Ramos (cell line): Measurements from ENCODE around the gene HIVEP2.

Experiments used
- in situ Hi-C: fragments of 300-500 bp; cut with MboI; formaldehyde crosslinking; loops from one replicate; pipeline ENCODE4 v1.14.3; 2022; ENCODE audit warnings: low sequenced_read_pairs; ENCODE audit not compliant: unreplicated experiment

The HIVEP2 gene

DNA sequence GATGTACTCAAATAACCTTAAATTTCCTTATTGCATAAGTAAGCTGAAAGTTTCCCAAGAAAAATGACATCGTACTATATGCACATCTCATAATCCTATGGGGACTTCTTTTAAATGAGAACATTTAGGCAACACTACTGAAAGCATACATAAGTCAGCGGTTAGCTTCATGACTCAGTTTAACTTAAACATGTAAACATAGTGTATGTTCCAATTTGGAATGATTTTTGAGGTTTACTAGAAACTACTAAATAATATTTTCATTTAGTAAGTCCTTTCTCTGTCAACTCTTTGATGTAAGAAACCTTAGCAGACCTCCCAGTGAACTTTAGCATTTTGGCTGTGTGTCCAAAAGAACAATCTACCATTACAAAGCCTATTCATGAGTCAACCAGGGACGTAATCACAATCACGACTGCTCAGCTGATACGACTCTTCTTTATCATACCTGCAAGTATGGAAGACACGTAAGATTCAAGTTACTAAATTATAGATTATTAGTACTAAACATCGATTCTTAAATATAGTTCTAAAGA is 19.3 kb downstream of the HIVEP2 start:
- in situ Hi-C loops: no loop called here

DNA sequence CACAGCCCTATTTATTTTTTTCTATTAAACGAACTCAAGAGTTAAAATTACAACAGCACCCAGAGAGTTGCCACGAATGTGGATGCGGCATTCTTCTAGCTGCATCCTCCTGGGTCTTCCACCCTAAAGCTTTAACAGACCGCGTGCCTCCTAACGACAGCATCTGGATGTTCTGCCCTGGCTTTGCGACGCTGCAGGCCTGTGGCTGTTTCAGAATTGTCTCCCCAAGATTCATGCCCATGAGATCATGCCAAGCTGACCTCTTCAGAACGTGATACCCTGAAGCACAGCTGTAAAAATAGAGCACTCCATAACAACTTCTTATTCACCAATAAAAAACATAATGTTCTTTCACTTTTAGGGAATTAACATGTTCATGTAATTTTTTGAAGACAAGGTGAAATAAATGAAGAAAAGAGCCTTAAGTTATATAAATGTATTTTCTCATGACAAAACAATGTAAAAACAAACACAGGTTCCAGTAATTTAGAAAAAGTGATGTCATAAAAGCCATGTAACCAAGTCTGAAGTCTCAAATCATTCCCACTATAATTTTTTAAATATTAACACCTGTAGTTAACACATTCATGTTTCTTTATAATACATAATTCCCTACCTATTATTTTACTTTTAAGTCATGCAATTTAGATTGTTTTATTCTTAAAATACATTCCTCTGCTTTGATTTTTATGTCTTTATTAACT is 26.5 kb downstream of the HIVEP2 start:
- in situ Hi-C loops: no loop called here

DNA sequence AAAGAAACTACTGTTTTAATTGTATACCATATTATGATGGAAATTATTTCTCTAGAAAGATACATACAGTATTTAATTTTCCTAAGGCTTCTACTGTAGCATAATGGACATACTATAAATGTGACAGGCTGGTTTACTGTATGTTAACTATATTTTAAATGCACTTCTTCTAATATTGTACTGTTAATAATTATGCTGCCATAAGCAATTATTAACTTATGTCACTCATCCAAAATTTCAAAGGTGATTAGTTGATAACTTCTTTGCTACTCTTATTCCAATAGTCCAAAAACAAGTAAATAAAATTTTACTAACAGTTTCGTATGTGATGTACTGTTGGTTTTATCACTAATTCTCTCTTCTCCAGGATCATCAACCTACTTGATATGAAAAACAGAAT is 28.1 kb downstream of the HIVEP2 start:
- in situ Hi-C loops: no loop called here

DNA sequence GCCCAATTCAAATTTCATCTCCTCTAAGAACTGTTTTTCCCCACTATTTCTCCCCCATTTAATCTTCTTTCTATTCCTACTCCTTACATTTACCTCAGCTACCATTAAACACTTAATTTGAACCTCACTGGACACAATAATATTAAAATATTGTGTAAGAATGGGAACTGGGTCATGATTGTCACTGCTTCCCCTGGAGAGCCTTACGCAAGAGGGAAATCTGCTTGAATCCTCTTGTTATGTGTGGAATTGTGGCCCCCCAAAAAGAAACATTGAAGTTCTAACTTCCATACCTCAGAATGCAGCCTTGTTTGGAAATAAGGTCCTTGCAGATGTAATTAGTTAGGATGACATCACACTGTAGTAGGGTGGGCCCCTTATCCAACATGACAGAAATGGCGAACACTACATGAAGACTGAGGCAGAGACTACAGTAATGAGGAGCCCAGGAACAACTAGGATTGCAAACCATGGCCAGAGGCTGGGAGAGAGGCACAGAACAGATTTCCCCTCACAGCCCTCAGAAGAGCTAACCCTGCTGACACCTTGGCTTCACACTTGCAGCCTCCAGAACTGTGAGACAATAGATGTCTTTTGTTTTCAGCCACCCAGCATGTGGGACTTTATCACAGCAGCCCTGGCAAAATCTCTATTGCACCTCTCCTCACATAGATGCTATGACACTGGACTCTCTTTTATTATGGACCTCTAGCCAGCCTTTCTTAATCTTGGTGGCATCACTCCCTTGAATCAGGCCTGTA is 29.9 kb downstream of the HIVEP2 start:
- in situ Hi-C loops: no loop called here

DNA sequence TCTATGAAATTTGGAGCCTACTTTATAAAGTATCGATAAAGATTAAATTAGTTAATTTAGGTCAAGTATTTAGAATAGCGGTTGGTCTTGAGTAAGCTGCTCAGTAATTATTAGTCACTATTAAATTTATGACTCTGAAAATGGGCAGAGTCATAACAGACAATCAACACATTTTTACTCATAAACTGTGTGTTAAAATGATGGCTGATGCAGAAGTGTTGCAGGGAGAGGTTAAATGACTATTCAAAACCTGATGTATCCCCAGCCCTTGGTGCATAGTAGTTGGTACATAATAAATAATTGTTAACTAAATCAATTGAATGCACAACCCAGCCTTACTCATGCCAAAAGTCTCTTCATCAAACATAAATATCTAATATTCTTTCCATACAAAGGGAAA is 30.6 kb downstream of the HIVEP2 start:
- in situ Hi-C loops: no loop called here

DNA sequence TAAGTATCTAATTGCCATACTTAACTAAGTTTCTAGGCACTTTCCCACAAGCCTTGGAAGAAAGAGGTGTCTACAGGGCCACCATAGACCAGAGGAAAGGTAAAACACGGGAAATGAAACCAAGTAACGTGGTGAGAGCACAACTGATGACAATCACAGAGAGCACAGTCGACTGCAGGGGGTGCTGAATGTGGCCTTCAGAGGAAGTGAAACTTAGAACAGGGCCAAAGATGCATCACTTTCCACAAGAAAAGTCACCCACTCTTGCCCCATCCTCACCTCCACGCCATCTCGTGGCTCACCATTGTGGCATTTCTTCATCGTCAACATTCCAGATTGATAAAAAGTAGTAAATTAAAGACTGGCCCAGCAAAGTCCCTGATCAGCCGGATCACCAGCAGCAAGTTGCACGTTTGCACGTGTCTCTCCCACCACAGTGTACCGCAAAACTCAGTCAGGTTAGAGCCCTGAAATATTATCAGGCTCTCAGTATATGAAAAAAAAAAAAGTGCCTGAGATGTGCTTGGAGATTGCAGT is 31.4 kb downstream of the HIVEP2 start:
- in situ Hi-C loops: no loop called here

DNA sequence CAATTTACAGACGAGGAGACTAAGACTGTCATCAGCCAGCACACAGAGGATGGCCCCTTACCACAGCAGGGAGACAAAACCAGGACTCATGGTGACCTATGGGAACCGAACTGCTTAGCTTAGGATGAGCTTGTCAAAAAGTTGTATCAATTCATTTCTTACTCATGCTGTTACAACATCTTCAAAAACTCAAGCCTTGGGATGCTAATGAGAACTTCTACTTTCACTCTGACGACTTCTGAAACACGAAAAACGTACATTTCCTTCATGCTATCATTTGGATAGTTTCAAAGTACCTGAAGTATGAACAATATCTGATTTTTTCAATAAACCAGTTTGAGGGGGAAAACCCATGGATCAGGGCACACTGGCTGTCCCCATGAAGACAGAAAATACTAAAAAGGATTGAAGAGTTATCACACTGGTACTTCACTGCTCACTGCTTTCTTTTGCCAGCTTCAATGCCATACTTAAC is 31.9 kb downstream of the HIVEP2 start:
- in situ Hi-C loops: no loop called here

DNA sequence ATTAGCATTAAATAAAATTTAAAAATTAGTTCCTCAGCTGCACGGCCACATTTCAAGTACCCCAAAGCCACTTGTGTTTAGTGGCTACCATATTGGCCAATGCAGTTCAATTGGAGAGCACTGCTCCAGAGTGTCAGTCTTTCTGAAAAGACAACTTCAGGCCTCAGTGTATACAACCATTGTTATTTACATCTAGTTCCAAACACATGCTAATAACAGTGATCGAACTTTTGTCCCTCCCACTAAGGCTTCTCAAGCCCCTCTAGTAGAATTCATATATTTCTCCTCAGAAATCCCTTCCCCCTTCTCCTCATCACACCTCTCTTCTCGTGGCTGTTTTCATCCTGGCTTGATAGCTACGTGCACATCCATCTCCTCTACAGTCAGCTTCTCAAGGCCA is 32.9 kb downstream of the HIVEP2 start:
- in situ Hi-C loops: no loop called here

DNA sequence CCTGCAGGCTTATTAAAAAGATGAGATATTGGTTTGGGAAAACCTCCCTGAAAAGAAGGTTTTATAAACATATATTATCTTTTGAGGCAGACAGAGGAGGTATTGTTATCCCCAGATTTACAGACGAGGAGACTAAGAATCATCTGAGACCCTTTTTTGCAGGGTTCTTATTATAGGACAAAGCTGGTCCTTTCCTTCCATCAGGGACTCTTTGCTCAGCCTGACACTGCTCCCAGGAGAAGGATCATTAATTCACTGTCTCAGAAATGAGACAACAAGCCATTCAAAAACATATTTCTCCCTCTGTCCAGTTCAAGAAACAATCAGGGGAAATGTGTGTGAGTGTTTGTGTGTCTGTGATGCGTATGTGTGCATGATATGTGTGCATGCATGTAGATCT is 33.5 kb downstream of the HIVEP2 start:
- in situ Hi-C loops: no loop called here

DNA sequence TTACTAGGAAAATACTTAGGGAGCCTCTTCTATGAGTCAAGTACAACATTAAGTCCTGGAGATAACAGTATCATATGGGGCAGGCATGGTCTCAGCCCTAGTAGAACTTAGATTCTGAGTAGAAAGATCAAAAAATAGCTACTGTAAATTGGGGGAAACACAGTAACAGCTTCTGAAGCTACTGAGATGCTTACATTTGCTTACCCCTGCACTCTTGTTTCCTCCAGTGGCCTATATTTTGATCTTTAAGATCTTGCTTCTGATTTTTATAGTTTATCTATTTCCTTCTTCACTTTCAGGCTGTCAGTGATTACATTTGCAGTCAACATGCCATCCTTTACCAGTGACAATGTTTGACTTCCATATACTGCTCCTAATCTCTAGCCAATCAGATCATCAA is 35.3 kb downstream of the HIVEP2 start:
- in situ Hi-C loops: no loop called here

DNA sequence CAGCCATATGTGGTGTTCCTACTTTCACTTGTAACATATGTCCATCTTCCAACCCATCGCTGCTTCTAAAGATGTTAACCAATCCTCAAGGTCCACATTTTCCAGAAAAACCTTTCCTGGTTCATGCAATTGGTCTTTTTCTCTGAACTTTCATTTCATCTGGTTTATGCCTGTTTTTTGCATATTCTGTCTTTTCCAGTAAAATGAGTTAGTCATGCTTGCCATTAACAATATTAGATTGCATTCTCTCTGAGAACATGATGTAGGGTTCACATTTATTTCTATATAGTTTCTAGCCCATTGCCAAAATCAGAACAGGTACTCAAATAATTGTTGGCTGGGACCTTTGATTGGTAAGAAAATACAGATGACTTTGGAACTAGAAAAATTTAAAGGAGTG is 36.7 kb downstream of the HIVEP2 start:
- in situ Hi-C loops: no loop called here

DNA sequence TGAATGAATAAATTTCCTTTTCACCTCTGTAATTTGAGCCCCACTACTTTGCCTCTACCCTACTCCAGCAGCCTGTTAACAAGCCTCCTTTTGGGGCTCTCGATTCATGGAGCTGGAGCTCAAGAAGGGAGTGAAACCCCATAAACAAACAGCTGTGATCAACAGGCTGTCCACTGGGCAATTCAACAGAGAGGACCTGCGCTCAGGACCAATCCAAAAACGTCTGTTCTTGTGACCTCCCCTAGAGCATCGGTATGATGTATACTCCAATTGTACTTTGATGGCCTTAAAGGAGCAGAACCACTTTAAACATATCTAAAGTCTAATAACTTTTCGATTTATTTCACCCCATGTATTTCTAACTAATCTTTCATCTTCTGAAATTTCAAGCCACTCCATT is 37.4 kb downstream of the HIVEP2 start:
- in situ Hi-C loops: no loop called here

DNA sequence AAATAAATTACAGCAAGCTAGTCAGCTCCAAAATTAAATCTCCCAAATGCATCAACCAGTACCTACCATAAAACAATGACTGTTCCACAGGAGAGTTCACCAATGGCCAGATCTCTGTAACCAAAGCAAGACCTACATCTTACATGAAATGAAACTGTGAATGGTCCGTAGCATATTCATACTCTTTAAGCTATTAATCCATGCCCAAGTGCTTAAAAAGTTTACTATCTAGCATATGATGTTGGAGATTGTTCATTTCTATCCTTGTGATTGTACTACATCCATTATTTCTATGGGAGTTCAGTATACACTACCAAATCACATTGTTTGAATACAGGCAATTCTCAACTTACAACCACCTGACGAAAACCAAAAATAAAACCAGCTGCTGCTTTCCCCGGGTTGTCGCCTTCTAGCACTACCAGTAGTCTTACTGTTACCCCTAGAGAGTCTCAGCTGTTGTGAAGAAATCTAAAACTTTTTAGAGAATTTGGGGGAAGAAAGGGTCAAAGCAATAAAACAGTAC is 38.0 kb downstream of the HIVEP2 start:
- in situ Hi-C loops: no loop called here

DNA sequence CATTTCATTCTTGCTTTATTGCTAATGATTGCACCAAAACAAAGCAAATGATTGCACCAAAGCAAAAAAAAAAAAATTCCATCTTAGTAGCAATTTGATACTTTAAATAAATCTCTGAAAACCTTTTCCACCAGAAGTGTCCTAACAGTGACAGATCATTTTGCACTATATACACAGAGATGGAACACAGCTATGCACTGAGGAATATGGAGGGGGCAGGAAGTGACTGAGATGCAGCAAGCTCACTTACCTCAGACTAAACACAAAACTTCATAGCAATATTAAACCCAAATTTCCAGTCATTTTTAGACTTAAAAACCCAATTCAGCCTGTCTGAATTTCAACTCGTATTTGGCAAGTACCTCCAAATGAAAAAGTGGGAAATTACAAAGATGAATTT is 41.2 kb downstream of the HIVEP2 start:
- in situ Hi-C loops: no loop called here

DNA sequence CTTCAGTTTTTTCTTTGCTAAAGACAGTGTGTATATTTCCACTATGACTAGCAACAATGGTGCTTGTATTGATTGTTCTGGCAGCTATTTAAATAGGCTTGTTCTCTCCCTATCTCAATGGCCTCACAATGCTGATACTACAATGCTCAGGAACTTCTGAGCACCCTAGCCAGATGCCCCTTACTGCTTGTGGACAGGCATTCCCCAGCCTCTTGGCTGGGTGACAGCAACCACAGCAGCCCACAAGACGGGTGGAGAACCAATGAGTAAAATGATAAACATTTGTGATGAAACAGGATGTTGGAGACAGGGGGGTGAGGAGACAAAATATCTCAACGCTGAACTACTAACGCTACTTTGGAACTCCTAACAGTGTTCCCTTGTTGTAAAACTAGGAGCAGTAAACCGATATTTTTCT is 42.3 kb downstream of the HIVEP2 start:
- in situ Hi-C loops: no loop called here

DNA sequence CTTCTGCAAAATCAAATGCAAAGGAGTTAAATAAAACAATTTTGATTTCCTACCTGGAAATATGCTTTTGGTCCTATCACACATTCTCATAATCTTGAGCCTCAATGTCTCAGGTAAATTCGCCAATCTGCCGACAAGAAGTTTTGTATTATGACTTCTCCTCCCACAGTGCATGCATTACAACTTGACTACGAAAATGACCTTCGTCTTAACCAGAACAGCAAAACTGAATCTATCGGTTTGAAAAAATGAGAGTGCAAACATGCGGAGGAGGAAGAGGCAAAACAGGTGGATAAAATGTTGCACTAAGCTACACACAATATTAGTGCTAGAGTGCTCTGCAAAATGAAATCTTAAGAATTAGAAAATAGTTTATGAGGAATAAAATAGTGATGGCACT is 43.4 kb downstream of the HIVEP2 start:
- in situ Hi-C loops: no loop called here

DNA sequence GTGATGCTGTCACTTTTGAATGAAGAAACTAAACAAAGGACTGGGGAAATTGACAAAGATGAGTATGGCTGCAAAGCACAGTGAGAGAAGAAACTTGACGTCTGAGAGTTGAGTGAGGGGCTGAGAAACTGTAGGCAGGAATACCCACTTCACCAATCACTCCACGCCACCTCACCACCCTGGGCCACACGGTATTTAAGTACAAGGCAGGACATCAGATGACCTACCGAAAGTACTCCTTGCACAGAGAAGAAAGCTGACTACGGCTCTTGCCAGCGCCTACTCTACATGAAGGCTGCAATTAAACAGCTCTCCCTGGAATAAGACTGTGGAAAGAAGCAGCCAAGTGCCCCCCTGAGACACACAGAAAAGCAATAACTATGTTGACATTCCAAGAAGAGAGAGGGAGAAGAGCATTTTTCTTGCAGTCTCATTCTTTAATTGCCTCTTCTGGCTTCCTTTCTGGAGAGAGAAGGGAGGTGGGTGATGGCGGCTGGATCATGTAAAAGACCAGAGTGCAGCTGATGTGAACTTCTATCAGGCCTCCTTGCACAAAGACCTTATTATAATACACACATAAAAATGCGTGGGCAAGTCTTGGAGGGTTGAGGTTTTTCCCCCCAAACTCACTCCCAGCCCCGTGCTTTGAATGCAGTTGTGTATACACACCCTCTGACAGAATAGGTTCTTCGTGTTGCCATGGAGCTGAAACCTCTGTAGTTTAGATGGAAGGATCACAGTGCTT is 44.6 kb downstream of the HIVEP2 start:
- in situ Hi-C loops: no loop called here

DNA sequence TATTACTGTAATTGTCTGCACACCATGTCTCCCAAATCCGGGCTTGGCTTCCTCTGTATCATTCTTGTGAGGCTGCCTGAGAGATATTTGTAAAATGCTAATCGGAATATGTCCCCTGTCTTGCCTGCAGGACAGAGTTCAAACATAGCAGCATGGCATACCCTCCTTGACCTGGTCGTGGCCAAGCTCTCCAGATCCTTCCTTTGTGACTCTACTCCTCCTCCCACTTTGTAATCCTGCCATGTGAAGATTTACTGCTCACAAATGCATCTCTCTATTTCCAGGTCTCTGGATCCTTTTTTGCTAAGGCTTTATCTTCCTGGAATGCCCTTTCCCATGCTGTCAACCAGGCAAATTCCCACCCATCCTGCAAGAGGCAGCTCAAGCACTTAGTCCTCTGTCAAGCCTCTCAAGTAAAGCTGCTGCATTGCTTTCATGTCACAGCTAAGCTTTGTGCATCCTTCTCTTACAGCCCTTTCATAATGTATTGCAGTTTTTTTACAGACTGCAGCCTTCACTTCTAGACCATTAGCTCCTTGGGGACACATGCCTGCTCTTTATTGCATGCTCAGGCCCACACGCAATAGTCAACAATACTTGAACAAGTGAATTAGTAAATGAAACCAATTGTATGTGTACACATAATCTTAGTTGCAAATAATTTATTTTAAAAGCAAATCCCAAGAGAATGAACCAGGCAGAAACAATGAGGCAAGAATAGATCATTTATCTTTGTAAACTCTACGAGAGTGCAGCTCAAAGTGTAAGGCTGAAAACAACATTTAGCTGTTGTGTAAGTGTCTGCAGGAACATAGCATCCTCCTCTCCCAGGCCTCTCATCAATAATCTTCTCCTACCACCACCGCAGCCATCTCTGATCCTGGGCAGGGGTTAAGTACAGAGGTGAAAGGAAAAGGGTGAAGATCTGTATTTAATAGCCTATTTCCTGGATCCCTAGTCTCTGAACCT is 45.8 kb downstream of the HIVEP2 start:
- in situ Hi-C loops: no loop called here

DNA sequence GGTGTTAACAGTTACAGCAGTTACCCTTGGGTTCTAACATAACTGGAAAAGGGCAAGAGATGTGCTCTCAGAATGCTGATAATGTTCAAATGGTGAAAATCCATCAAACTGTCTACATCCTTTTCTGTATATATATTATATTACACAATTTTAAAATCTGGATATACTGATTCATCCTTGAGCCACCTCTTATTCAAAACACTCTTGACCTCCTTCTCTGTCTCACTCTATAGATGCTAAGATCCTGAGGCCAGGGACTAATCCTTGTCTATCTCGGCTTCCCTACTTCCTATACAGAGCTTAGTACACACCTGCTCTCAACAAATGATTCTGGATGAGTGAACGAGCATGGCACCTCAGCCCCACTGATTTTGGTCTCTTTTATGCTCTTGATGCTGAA is 47.3 kb downstream of the HIVEP2 start:
- in situ Hi-C loops: no loop called here
